Naive B cell (primary cell): ENCODE results near the gene TMEM219. TPM values are rescaled to one million over a fixed set of nuclear protein-coding genes. Genes with fewer than 3 reads are reported as not detected.
"Not testable (repeated sequence)": the region's sequence is repeated elsewhere in the genome, so short reads cannot be mapped to it uniquely, and the experiment has no call there.

Experiments
- ATAC-seq, 2 donors: fragments of 150-1000 bp; cut with Tn5 transposase; 2 replicates each; pipeline ENCODE4 v1.10.0; 2021; ENCODE audit warnings: low read depth in 2 of 2, mild to moderate bottlenecking in 2 of 2, moderate library complexity in 2 of 2
- DNase-seq: peaks from one replicate; pipeline ENCODE4 v3.0.0; 2022
- H3K27ac Mint-ChIP-seq, 6 donors: one replicate each; pipeline ENCODE4 v1.8.0; 2020 to 2022; ENCODE audit warnings: mild to moderate bottlenecking in 6 of 6, mixed read lengths in 6 of 6, moderate library complexity in 5 of 6, inconsistent platforms in 2 of 6
- H3K27me3 Mint-ChIP-seq, 3 donors: one replicate each; pipeline ENCODE4 v1.8.0; 2021 to 2022; ENCODE audit warnings: mixed read lengths in 3 of 3, mild to moderate bottlenecking in 1 of 3
- H3K36me3 Mint-ChIP-seq, 2 donors: one replicate each; pipeline ENCODE4 v1.8.0; 2020 to 2022; ENCODE audit warnings: mixed read lengths in 2 of 2, inconsistent platforms in 1 of 2, mild to moderate bottlenecking in 1 of 2
- H3K4me1 Mint-ChIP-seq, 3 donors: one replicate each; pipeline ENCODE4 v1.8.0; 2020 to 2022; ENCODE audit warnings: mixed read lengths in 3 of 3, inconsistent platforms in 1 of 3, mild to moderate bottlenecking in 1 of 3, moderate library complexity in 1 of 3
- H3K4me3 Mint-ChIP-seq, 8 donors: one replicate each; pipeline ENCODE4 v1.8.0; 2020 to 2022; ENCODE audit warnings: mild to moderate bottlenecking in 8 of 8, mixed read lengths in 8 of 8, moderate library complexity in 8 of 8, inconsistent platforms in 2 of 8
- H3K9me3 Mint-ChIP-seq, 7 donors: one replicate each; pipeline ENCODE4 v1.8.0; 2020 to 2022; ENCODE audit warnings: mixed read lengths in 7 of 7, mild to moderate bottlenecking in 5 of 7, inconsistent platforms in 2 of 7, moderate library complexity in 1 of 7
- polyA plus RNA-seq, 6 donors: library from polyadenylated mRNA; unstranded; fragments of 300-500 nt; fragmentation: Illumina TruSeq; gene quantifications; one replicate each; pipeline ENCODE4 v1.2.3, GENCODE V29; 2021; ENCODE audit warnings: low read depth in 6 of 6

TMEM219 gene
- polyA plus RNA-seq, 6 donors from 2014 or later: 181 to 222 (median 186) TPM

GRCh38 chr16:30009085-30009862 lies 47.4 kb downstream of the TMEM219 start:
- Mint-ChIP-seq H3K27me3 (peaks cover 8 to 31% (median 28%) of the 10 kb centered on the region in 3 donors), H3K4me1 (peaks cover 14 to 32% (median 17%) of the 10 kb centered on the region in 3 donors), H3K9me3 (no peaks in the 10 kb centered on the region), H3K27ac (no peak overlapping the region), H3K4me3 (peak overlapping the region in 5 of 8 donors; percentile 14 to 86 (median 66)), H3K36me3 (no peaks in the 10 kb centered on the region)
- no peak for ATAC-seq
- no peak for DNase-seq

GRCh38 chr16:30009990-30010843 lies 48.3 kb downstream of the TMEM219 start:
- H3K36me3 Mint-ChIP-seq: no peaks in the 10 kb centered on the region
- no peak for ATAC-seq

GRCh38 chr16:30010844-30011713 lies 49.2 kb downstream of the TMEM219 start, which contains the start of gene DOC2A:
DOC2A (minus strand) TSS chr16:30011027; CDS start chr16:30010222, 805 bp downstream.
- H3K27ac Mint-ChIP-seq: peak within 1 kb of the TSS in 1 of 6 donors; percentile 89
- peaks cover 8 to 35% (median 28%) of the 10 kb centered on the region in 3 donors for H3K27me3 Mint-ChIP-seq
- ATAC-seq (peak; percentile 59 to 64), DNase-seq (no peak)
- H3K4me3 Mint-ChIP-seq: peak within 1 kb of the TSS; percentile 64 to 89 (median 82)
- H3K36me3 Mint-ChIP-seq: no peaks in the 10 kb centered on the region
- peaks cover 13 to 17% (median 17%) of the 10 kb centered on the region in 3 donors for H3K4me1 Mint-ChIP-seq
- H3K9me3 Mint-ChIP-seq: no peaks in the 10 kb centered on the region

More at GRCh38 chr16:30009990-30010843, 48.3 kb downstream of the TMEM219 start:
- peaks cover 8 to 31% (median 28%) of the 10 kb centered on the region in 3 donors for H3K27me3 Mint-ChIP-seq
- H3K4me3 Mint-ChIP-seq: peak overlapping the region in 7 of 8 donors; percentile 51 to 89 (median 68)
- DNase-seq: no peak
- H3K27ac Mint-ChIP-seq: no peak overlapping the region
- peaks cover 13 to 22% (median 17%) of the 10 kb centered on the region in 3 donors for H3K4me1 Mint-ChIP-seq
- no peaks in the 10 kb centered on the region for H3K9me3 Mint-ChIP-seq

GRCh38 chr16:30011714-30012504 lies 50.0 kb downstream of the TMEM219 start:
- H3K4me3 Mint-ChIP-seq: peak overlapping the region; percentile 5 to 86 (median 82)
- H3K27me3 Mint-ChIP-seq: peaks cover 8 to 35% (median 28%) of the 10 kb centered on the region in 3 donors
- ATAC-seq (no peak), DNase-seq (no peak)
- H3K9me3 Mint-ChIP-seq: no peaks in the 10 kb centered on the region
- no peaks in the 10 kb centered on the region for H3K36me3 Mint-ChIP-seq
- H3K4me1 Mint-ChIP-seq: peaks cover 13 to 17% (median 17%) of the 10 kb centered on the region in 3 donors
- H3K27ac Mint-ChIP-seq: peak overlapping the region in 4 of 6 donors; percentile 36 to 89 (median 53)

GRCh38 chr16:30012598-30012997 lies 50.7 kb downstream of the TMEM219 start:
- H3K27ac Mint-ChIP-seq, ATAC-seq, H3K9me3 Mint-ChIP-seq, H3K36me3 Mint-ChIP-seq, DNase-seq: not testable (repeated sequence)
- Mint-ChIP-seq H3K27me3 (peaks cover 8 to 40% (median 28%) of the 10 kb centered on the region in 3 donors), H3K4me1 (peaks cover 13 to 17% (median 17%) of the 10 kb centered on the region in 3 donors), H3K4me3 (peak overlapping the region in 3 of 8 donors; percentile 49 to 83 (median 60))

- H3K36me3 Mint-ChIP-seq, ATAC-seq, H3K9me3 Mint-ChIP-seq, DNase-seq, H3K4me3 Mint-ChIP-seq, H3K27ac Mint-ChIP-seq: not testable (repeated sequence)
- Mint-ChIP-seq H3K27me3 (peaks cover 8 to 21% (median 11%) of the 10 kb centered on the region in 3 donors), H3K4me1 (peaks cover 8 to 18% (median 12%) of the 10 kb centered on the region in 3 donors)
These were observed 53.6 kb downstream of the TMEM219 start for GRCh38 chr16:30015450-30015849.

GRCh38 chr16:30016555-30017276 lies 54.8 kb downstream of the TMEM219 start:
- Mint-ChIP-seq H3K36me3 (no peaks in the 10 kb centered on the region), H3K4me1 (peaks cover 14 to 27% (median 16%) of the 10 kb centered on the region in 3 donors), H3K9me3 (no peaks in the 10 kb centered on the region), H3K27ac (no peak overlapping the region), H3K4me3 (no peak overlapping the region), H3K27me3 (peaks cover 6 to 15% (median 8%) of the 10 kb centered on the region in 3 donors)
- ATAC-seq: no peak
- DNase-seq: no peak

GRCh38 chr16:30017277-30017656 lies 55.4 kb downstream of the TMEM219 start:
- Mint-ChIP-seq H3K4me3 (no peak overlapping the region), H3K4me1 (peaks cover 11 to 23% (median 12%) of the 10 kb centered on the region in 3 donors), H3K9me3 (no peaks in the 10 kb centered on the region), H3K36me3 (no peaks in the 10 kb centered on the region), H3K27me3 (peaks cover under 1 to 10% (median 4%) of the 10 kb centered on the region in 3 donors), H3K27ac (no peak overlapping the region)
- ATAC-seq (no peak), DNase-seq (no peak)

GRCh38 chr16:30017937-30018336 lies 56.1 kb downstream of the TMEM219 start:
- not testable (repeated sequence) for H3K4me3 Mint-ChIP-seq, H3K9me3 Mint-ChIP-seq, ATAC-seq, DNase-seq, H3K36me3 Mint-ChIP-seq, H3K27ac Mint-ChIP-seq, H3K27me3 Mint-ChIP-seq
- peaks cover 11 to 18% (median 12%) of the 10 kb centered on the region in 3 donors for H3K4me1 Mint-ChIP-seq

- ATAC-seq: no peak
- H3K4me3 Mint-ChIP-seq: peak overlapping the region in 2 of 8 donors; percentile 22 to 63
These were observed 56.9 kb downstream of the TMEM219 start for GRCh38 chr16:30018731-30019158.

More at GRCh38 chr16:30018731-30019158, 56.9 kb downstream of the TMEM219 start:
- H3K4me1 Mint-ChIP-seq: peaks cover 11 to 15% (median 12%) of the 10 kb centered on the region in 3 donors
- no peak overlapping the region for H3K27ac Mint-ChIP-seq
- no peaks in the 10 kb centered on the region for H3K36me3 Mint-ChIP-seq
- no peak for DNase-seq
- H3K27me3 Mint-ChIP-seq: peaks cover 0 to 17% (median 0%) of the 10 kb centered on the region in 3 donors
- H3K9me3 Mint-ChIP-seq: no peaks in the 10 kb centered on the region
